A673 (cell line): ENCODE results near the gene DSCAM. TPM values are rescaled to one million over a fixed set of nuclear protein-coding genes. Genes with fewer than 3 reads are reported as not detected.

Experiments used
- BruUV-seq: library from RNA; stranded (reverse); fragments of 400-500 nt; replicated peaks from 2 replicates; lab custom pipeline; 2021; lab: Mats Ljungman, UMichigan
- CTCF ChIA-PET: fragments of 300-600 bp; sonication (Branson Sonifier 250); formaldehyde crosslinking; loops from one replicate; lab custom pipeline; 2022; ENCODE audit warnings: antibody characterized with exemption; lab: Charles Lee
- POLR2A ChIA-PET: fragments of 300-600 bp; sonication (Branson Sonifier 250); formaldehyde crosslinking; loops from one replicate; lab custom pipeline; 2022; ENCODE audit warnings: antibody characterized with exemption; ENCODE audit not compliant: low non-redundant PET; lab: Charles Lee
- DNase-seq: peaks from one replicate; pipeline ENCODE4 v3.0.0-alpha.2; 2015; ENCODE audit warnings: low spot score
- H3K27ac ChIP-seq: fragments of 200-600 bp; sonication (generic); 2 replicates; pipeline ENCODE4 v1.5.1; 2016; ENCODE audit warnings: mixed run types, low read depth, mild to moderate bottlenecking, mixed read lengths, antibody characterized with exemption, low read length; ENCODE audit not compliant: poor library complexity, severe bottlenecking
- H3K27me3 ChIP-seq: fragments of 200-600 bp; sonication (generic); replicated peaks from 2 replicates; pipeline ENCODE4 v1.6.1; 2017; ENCODE audit warnings: mixed run types, low read depth, mild to moderate bottlenecking, mixed read lengths, antibody characterized with exemption, low read length; ENCODE audit not compliant: insufficient read depth, poor library complexity
- H3K36me3 ChIP-seq: fragments of 200-600 bp; sonication (generic); 2 replicates; pipeline ENCODE4 v1.6.1; 2016; ENCODE audit warnings: mixed run types, mild to moderate bottlenecking, mixed read lengths, antibody characterized with exemption, low read length; ENCODE audit not compliant: insufficient read depth, poor library complexity, severe bottlenecking
- H3K4me1 ChIP-seq: fragments of 200-600 bp; sonication (generic); 2 replicates; pipeline ENCODE4 v1.6.1; 2017; ENCODE audit warnings: mixed run types, mild to moderate bottlenecking, mixed read lengths, antibody characterized with exemption, low read length; ENCODE audit not compliant: insufficient read depth, poor library complexity, severe bottlenecking
- H3K4me3 ChIP-seq: fragments of 200-600 bp; sonication (generic); 2 replicates; pipeline ENCODE4 v1.5.1; 2016; ENCODE audit warnings: low read depth, mixed run types, mild to moderate bottlenecking, mixed read lengths, low read length; ENCODE audit not compliant: poor library complexity, severe bottlenecking
- H3K9me3 ChIP-seq: fragments of 200-600 bp; sonication (generic); 2 replicates; pipeline ENCODE4 v1.6.1; 2016; ENCODE audit warnings: mixed run types, low read depth, mild to moderate bottlenecking, mixed read lengths, antibody characterized with exemption, low read length; ENCODE audit not compliant: poor library complexity, severe bottlenecking
- EZH2 ChIP-seq: fragments of 200-600 bp; sonication (generic); IDR thresholded peaks from 2 replicates; pipeline ENCODE4 v1.6.1; 2017; ENCODE audit warnings: borderline replicate concordance, low read depth, mild to moderate bottlenecking, mixed read lengths, antibody characterized with exemption, low read length; ENCODE audit not compliant: poor library complexity, severe bottlenecking
- intact Hi-C: fragments of 100-400 bp; cut with micrococcal nuclease; formaldehyde crosslinking; loops from one replicate; pipeline ENCODE4 v1.10.0; 2022; ENCODE audit not compliant: unreplicated experiment
- total RNA-seq: library from RNA; stranded (reverse); gene quantifications from 2 replicates; pipeline ENCODE4 v1.2.3, GENCODE V29; 2021
- TF ChIP-seq, protein P1 (sequence below): fragments of 300-800, 200-600 bp; sonication (generic); conservative IDR thresholded peaks from 2 replicates; pipeline ENCODE4 v1.5.1; 2017; ENCODE audit warnings: low read depth, mild to moderate bottlenecking, antibody characterized with exemption, low read length, moderate library complexity, mixed read lengths

The DSCAM gene
- total RNA-seq, 1 experiment from 2014 or later, result not detected

DNA sequence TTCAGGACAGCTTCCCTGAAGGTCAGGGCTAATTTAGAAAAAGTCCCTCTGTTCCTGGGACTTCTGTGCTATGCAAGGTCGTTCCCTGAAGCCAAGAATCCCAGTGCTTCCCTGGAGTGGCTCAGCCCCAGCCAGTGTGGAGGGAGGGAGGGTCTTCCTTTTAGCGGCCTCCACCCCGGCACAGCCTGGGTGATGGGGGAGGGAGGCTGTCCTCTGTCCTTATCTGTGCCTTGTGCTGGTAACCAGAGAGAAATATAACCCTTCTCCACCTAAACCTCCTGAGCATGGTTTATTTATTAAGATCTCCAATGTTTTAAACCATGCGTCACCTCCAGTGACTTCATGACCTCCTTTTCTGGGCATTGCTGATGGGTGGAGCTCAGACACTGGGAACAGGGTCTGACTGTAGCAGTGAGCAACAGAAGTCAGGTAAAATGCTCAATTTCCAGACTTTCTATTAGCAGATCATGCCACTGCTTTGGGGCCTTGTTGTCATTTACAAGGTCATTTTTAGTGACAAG, 157.1 kb downstream of the DSCAM start:
- Histone ChIP-seq H3K9me3 (peaks cover 31% of the 10 kb centered on the region), H3K4me3 (no peak overlapping the region), H3K27me3 (no peaks in the 10 kb centered on the region), H3K36me3 (no peaks in the 10 kb centered on the region), H3K27ac (no peak overlapping the region), H3K4me1 (no peaks in the 10 kb centered on the region)
- TF ChIP-seq, protein P1, sequence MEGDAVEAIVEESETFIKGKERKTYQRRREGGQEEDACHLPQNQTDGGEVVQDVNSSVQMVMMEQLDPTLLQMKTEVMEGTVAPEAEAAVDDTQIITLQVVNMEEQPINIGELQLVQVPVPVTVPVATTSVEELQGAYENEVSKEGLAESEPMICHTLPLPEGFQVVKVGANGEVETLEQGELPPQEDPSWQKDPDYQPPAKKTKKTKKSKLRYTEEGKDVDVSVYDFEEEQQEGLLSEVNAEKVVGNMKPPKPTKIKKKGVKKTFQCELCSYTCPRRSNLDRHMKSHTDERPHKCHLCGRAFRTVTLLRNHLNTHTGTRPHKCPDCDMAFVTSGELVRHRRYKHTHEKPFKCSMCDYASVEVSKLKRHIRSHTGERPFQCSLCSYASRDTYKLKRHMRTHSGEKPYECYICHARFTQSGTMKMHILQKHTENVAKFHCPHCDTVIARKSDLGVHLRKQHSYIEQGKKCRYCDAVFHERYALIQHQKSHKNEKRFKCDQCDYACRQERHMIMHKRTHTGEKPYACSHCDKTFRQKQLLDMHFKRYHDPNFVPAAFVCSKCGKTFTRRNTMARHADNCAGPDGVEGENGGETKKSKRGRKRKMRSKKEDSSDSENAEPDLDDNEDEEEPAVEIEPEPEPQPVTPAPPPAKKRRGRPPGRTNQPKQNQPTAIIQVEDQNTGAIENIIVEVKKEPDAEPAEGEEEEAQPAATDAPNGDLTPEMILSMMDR, result no peak
- DNase-seq, result no peak
- no TSS peak for BruUV-seq
- CTCF ChIA-PET, result no interaction called here
- POLR2A ChIA-PET, result no interaction called here
- intact Hi-C loops, result no loop called here

DNA sequence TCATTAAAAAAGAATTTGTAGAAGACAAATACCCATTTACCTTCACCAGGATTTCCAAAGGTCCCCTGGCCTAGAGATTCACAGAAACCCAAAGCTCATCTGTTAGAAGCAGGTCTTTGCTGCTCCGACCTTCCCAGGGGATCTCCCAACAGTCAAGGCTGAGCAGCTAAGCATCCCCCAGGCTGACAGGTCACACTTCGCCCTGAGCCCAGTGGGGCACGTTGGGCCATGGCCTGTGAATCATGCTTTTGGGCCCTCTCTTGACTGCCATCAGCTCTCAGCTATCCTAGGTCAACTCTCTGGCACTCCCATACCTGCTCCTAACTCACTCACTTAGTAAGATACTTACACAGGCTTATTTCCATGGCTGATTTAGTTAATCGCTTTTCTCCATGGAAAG, 157.7 kb downstream of the DSCAM start:
- H3K36me3 ChIP-seq, result no peaks in the 10 kb centered on the region
- no peak overlapping the region for H3K27ac ChIP-seq
- H3K4me3 ChIP-seq, result no peak overlapping the region
- H3K27me3 ChIP-seq, result no peaks in the 10 kb centered on the region
- H3K4me1 ChIP-seq, result no peaks in the 10 kb centered on the region
- intact Hi-C loops, result no loop called here
- POLR2A ChIA-PET, result no interaction called here
- no TSS peak for BruUV-seq
- TF ChIP-seq, protein P1, result no peak
- no peak for TF ChIP-seq EZH2
- peaks cover 31% of the 10 kb centered on the region for H3K9me3 ChIP-seq
- CTCF ChIA-PET, result no interaction called here
- DNase-seq, result no peak

DNA sequence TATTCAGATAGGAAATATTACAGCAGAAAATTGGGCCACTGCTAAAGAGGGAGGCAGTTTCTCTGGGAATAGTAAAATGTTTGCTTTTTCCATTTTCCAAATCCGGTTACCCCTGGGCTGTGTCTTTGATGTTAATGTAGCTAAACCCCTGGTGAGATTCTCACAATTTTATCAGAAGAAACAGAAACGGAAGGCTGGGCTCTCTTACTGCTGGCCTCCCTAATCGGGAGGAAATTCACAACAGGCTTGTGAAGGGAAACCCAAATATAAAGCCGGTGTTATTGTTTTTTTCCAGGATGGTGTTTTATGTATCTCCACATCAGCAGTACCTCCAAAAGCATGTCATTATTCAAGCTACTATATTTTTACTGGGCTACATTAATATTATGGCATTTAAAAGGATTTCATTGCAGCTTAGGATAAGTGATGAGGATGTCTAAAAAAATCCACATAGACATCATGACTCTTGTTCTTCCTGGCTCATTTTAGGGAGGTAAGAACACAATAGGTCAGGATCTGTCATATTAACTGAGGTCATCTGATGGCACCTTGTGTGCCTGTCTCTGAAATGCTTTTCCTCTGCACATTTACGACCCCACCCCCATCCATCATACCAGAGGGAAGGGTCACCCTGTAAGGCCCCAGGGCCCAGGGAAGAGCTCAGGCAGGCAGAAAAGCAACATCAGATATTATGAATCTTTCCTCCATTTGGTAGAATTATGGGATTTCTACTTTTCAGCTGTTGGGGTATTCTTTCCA, 158.7 kb downstream of the DSCAM start:
- BruUV-seq, result no TSS peak
- intact Hi-C loops, result no loop called here
- Histone ChIP-seq H3K27me3 (no peaks in the 10 kb centered on the region), H3K4me3 (no peak overlapping the region), H3K4me1 (no peaks in the 10 kb centered on the region), H3K27ac (no peak overlapping the region), H3K36me3 (no peaks in the 10 kb centered on the region), H3K9me3 (peaks cover 31% of the 10 kb centered on the region)
- ChIA-PET POLR2A (no interaction called here), CTCF (no interaction called here)
- no peak for DNase-seq
- TF ChIP-seq, protein P1, result no peak
- no peak for TF ChIP-seq EZH2
